ENCODE measurements around the gene AMBP. TPM values are rescaled to one million over a fixed set of nuclear protein-coding genes. Genes with fewer than 3 reads are reported as not detected.

Gene AMBP
- total RNA-seq, 1 experiment from 2014 or later = 0.20 TPM

DNA sequence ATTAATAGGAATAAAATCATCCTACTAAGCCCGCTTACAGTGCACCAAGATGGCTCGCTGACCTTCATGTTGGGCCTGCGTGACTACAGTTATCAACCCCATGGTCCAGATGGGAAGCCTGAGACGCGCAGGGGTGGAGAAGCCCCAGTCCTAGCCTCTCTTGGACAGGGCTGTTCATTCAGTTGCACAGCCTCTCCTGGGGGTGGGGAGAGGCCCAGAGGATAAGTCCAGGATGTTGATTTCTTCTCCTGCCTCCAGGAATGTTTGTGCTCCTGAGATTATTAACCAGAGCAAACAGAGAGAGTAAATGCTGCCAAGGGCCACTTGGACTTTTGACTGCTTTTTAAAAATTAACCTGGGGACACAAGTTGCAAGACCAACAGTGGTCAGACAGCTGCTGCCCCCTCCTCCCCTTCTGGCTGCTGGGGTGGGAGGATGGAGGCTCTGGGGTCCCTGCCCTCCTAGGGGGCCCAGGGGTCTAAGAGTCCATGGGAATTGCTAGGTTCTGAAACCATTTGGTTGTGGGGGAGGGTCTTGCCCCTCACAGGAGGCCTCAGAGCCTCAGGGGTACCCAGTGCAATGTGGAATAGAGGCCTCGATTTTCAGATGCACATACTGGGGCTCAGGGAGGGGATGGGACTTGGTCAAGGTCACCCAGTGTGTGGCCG lies 2.8 kb upstream of the AMBP start:
- Histone ChIP-seq H4K8ac (replicated peaks; ENCODE audit: insufficient read length, low read depth, low read length) (no peak overlapping the region), H3K23me2 (ENCODE audit: insufficient read length, low read depth, low read length, poor library complexity, severe bottlenecking) (no peaks in the 10 kb centered on the region), H3K4ac (ENCODE audit: low read depth, low read length) (no peak overlapping the region), H2BK5ac (ENCODE audit: insufficient read length, low read length) (no peak overlapping the region), H3T11ph (ENCODE audit: low read length) (no peak overlapping the region), H2AK5ac (ENCODE audit: insufficient read length, low read length) (no peak overlapping the region), H2AFZ (ENCODE audit: low read length) (no peak overlapping the region), H2BK20ac (ENCODE audit: low read depth, low read length, poor library complexity, severe bottlenecking) (no peak overlapping the region), H3K18ac (ENCODE audit: insufficient read length, low read depth, low read length) (no peak overlapping the region), H3K14ac (ENCODE audit: insufficient read depth, low read length) (no peak overlapping the region), H2BK12ac (ENCODE audit: insufficient read length, low read depth, low read length) (no peak overlapping the region), H3K23ac (ENCODE audit: insufficient read length, low read depth, low read length) (no peak overlapping the region), H3K27ac (ENCODE audit: insufficient read length, low read depth, low read length) (no peak overlapping the region), H3K56ac (ENCODE audit: insufficient read length, low read depth, low read length) (no peak overlapping the region), H4K20me1 (ENCODE audit: control insufficient read depth, insufficient read depth, insufficient read length) (no peaks in the 10 kb centered on the region), H3K9ac (ENCODE audit: extremely low read depth, insufficient read length, low read length) (no peak overlapping the region), H3K4me2 (ENCODE audit: insufficient read depth, insufficient read length, low read length) (no peak overlapping the region), H3K79me1 (ENCODE audit: insufficient read depth, low read depth, low read length, poor library complexity, severe bottlenecking) (no peaks in the 10 kb centered on the region), H3K79me2 (ENCODE audit: insufficient read depth, low read length) (no peaks in the 10 kb centered on the region), H2BK15ac (ENCODE audit: low read depth, low read length) (no peak overlapping the region), H4K91ac (ENCODE audit: insufficient read length, low read depth, low read length) (no peak overlapping the region), H4K5ac (ENCODE audit: insufficient read length, low read depth, low read length) (no peak overlapping the region), H2BK120ac (ENCODE audit: low read depth, low read length, poor library complexity, severe bottlenecking) (no peak overlapping the region), H3K27me3 (ENCODE audit: insufficient read depth, low read length) (no peaks in the 10 kb centered on the region), H3K9me3 (ENCODE audit: control insufficient read depth, low read depth, low read length) (no peaks in the 10 kb centered on the region), H3K4me1 (ENCODE audit: insufficient read depth, low read length) (no peaks in the 10 kb centered on the region)
- no peak overlapping the region for H3K4me3 Mint-ChIP-seq
- peak; percentile 8 for DNase-seq
- no CpG with 5 or more reads among the region's 7 CpGs for WGBS (ENCODE audit: extremely low coverage, insufficient read length, low lambda C conversion rate)
- peaks cover 1 to 5% of the 10 kb centered on the region in 2 experiments; a peak in 2 of 4 replicates for H3K4me1 Mint-ChIP-seq
- H3K9me3 Mint-ChIP-seq = no peaks in the 10 kb centered on the region
- H3K27me3 Mint-ChIP-seq (ENCODE audit: low read depth) = peaks cover 32% of the 10 kb centered on the region
- no peak overlapping the region; a peak in 1 of 7 replicates for H3K27ac Mint-ChIP-seq
- TF ChIP-seq, protein P1, sequence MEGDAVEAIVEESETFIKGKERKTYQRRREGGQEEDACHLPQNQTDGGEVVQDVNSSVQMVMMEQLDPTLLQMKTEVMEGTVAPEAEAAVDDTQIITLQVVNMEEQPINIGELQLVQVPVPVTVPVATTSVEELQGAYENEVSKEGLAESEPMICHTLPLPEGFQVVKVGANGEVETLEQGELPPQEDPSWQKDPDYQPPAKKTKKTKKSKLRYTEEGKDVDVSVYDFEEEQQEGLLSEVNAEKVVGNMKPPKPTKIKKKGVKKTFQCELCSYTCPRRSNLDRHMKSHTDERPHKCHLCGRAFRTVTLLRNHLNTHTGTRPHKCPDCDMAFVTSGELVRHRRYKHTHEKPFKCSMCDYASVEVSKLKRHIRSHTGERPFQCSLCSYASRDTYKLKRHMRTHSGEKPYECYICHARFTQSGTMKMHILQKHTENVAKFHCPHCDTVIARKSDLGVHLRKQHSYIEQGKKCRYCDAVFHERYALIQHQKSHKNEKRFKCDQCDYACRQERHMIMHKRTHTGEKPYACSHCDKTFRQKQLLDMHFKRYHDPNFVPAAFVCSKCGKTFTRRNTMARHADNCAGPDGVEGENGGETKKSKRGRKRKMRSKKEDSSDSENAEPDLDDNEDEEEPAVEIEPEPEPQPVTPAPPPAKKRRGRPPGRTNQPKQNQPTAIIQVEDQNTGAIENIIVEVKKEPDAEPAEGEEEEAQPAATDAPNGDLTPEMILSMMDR (conservative IDR thresholded peaks at IDR 0.05) = no peak
- H3K36me3 Mint-ChIP-seq (ENCODE audit: insufficient read depth in 1 of 3, low read depth in 3 of 3) = no peaks in the 10 kb centered on the region
